Astrocyte (in vitro differentiated cells and primary cell): ENCODE data around the gene GTPBP2. TPM values are rescaled to one million over a fixed set of nuclear protein-coding genes. Genes with fewer than 3 reads are reported as not detected.
A peak's percentile ranks its signal among the peaks of the same experiment; 100 is the strongest.

ENCODE experiments used
- DNase-seq: peaks from one replicate; pipeline ENCODE4 v3.0.0-alpha.2; 2010; ENCODE audit warnings: low read depth
- FAIRE-seq: peaks from 2 replicates; lab custom pipeline; 2011; peaks lifted over from hg19 to GRCh38; lab: Jason Lieb, UNC
- H2AFZ ChIP-seq: 2 replicates; pipeline ENCODE4 v1.6.0; 2012; ENCODE audit warnings: low read depth, low read length, inconsistent platforms
- H3K27ac ChIP-seq: 2 replicates; pipeline ENCODE4 v1.5.1; 2011; ENCODE audit warnings: low read depth, low read length, inconsistent platforms
- H3K27me3 ChIP-seq: 2 replicates; pipeline ENCODE4 v1.6.0; 2011; ENCODE audit warnings: low read length, inconsistent platforms; ENCODE audit not compliant: insufficient read depth
- H3K36me3 ChIP-seq: 2 replicates; pipeline ENCODE4 v1.5.1; 2011; ENCODE audit warnings: low read length, inconsistent platforms; ENCODE audit not compliant: insufficient read depth
- H3K4me1 ChIP-seq: 2 replicates; pipeline ENCODE4 v1.5.1; 2011; ENCODE audit warnings: low read length, inconsistent platforms; ENCODE audit not compliant: insufficient read depth
- H3K4me2 ChIP-seq: 2 replicates; pipeline ENCODE4 v1.6.0; 2012; ENCODE audit warnings: low read length, inconsistent platforms
- H3K4me3 ChIP-seq: 2 replicates; pipeline ENCODE4 v1.5.1; 2011; ENCODE audit warnings: low read depth, mild to moderate bottlenecking, low read length, inconsistent platforms; ENCODE audit not compliant: insufficient read depth
- H3K79me2 ChIP-seq: 2 replicates; pipeline ENCODE4 v1.6.0; 2012; ENCODE audit warnings: mild to moderate bottlenecking, low read length, inconsistent platforms; ENCODE audit not compliant: insufficient read depth
- H3K9ac ChIP-seq: 2 replicates; pipeline ENCODE4 v1.6.0; 2012; ENCODE audit warnings: mild to moderate bottlenecking, low read length, inconsistent platforms
- H3K9me3 ChIP-seq: 2 replicates; pipeline ENCODE4 v1.5.1; 2012; ENCODE audit warnings: low read depth, mild to moderate bottlenecking, low read length, inconsistent platforms; ENCODE audit not compliant: insufficient read depth
- H4K20me1 ChIP-seq: 2 replicates; pipeline ENCODE4 v1.6.0; 2012; ENCODE audit warnings: low read length, inconsistent platforms; ENCODE audit not compliant: insufficient read depth
- H3K27ac Mint-ChIP-seq: one replicate; pipeline ENCODE4 v1.8.0; 2021; ENCODE audit warnings: mild to moderate bottlenecking, mixed read lengths; ENCODE audit not compliant: unreplicated experiment
- H3K27me3 Mint-ChIP-seq: one replicate; pipeline ENCODE4 v1.8.0; 2021; ENCODE audit warnings: low read depth, mixed read lengths; ENCODE audit not compliant: unreplicated experiment
- H3K36me3 Mint-ChIP-seq: one replicate; pipeline ENCODE4 v1.8.0; 2021; ENCODE audit warnings: low read depth, mixed read lengths; ENCODE audit not compliant: unreplicated experiment
- H3K4me1 Mint-ChIP-seq: one replicate; pipeline ENCODE4 v1.8.0; 2021; ENCODE audit warnings: low read depth, mixed read lengths; ENCODE audit not compliant: unreplicated experiment
- H3K4me3 Mint-ChIP-seq: one replicate; pipeline ENCODE4 v1.8.0; 2021; ENCODE audit warnings: mild to moderate bottlenecking, moderate library complexity, mixed read lengths; ENCODE audit not compliant: unreplicated experiment
- H3K9me3 Mint-ChIP-seq: one replicate; pipeline ENCODE4 v1.8.0; 2021; ENCODE audit warnings: mild to moderate bottlenecking, mixed read lengths; ENCODE audit not compliant: unreplicated experiment
- EZH2 ChIP-seq: IDR thresholded peaks from 2 replicates; pipeline ENCODE4 v1.6.1; 2012; ENCODE audit warnings: mild to moderate bottlenecking, low read length, inconsistent platforms; ENCODE audit not compliant: insufficient read depth
- total RNA-seq: library from RNA; stranded (reverse); gene quantifications from 2 replicates; pipeline ENCODE4 v1.2.1, GENCODE V29; 2021
- TF ChIP-seq, protein P1 (sequence below): IDR thresholded peaks from 2 replicates; pipeline ENCODE4 v1.5.1; 2011; ENCODE audit warnings: low read depth, mild to moderate bottlenecking, inconsistent platforms, low read length, moderate library complexity; ENCODE audit not compliant: insufficient read depth

The GTPBP2 gene
- total RNA-seq, 1 donor from 2014 or later: 86.6 TPM

DNA sequence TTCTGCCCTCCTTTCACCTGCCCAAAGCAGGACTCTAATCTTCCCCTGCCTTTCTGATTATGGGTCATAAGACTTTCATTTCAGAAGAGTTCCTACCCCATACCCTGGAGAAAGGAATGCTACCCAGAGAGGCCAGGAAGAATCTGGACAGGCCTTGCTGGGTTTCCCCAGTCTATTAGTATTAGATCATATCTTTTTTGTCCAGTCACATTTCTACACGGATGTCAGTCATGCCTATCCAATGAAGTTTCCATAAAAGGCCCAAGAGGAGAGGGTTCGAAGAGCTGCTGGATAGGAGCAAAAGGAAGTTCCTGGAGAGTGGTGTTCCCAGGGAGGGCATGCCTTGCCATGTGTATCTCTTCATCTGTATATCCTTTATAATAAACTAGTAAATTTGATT, 49.9 kb downstream of the GTPBP2 start:
- peaks cover 16% of the 10 kb centered on the region for H3K4me1 Mint-ChIP-seq
- Histone ChIP-seq H3K9me3 (no peaks in the 10 kb centered on the region), H3K4me2 (peak overlapping the region; percentile 92), H3K27ac (peak overlapping the region; percentile 23), H3K9ac (no peak overlapping the region), H3K36me3 (peaks cover 17% of the 10 kb centered on the region), H4K20me1 (peaks cover 30% of the 10 kb centered on the region), H2AFZ (no peak overlapping the region), H3K27me3 (no peaks in the 10 kb centered on the region), H3K79me2 (peaks cover 72% of the 10 kb centered on the region), H3K4me1 (peaks cover 13% of the 10 kb centered on the region), H3K4me3 (no peak overlapping the region)
- peaks cover 3% of the 10 kb centered on the region for H3K9me3 Mint-ChIP-seq
- no peaks in the 10 kb centered on the region for H3K27me3 Mint-ChIP-seq
- DNase-seq (peak; percentile 31), FAIRE-seq (no peak)
- H3K4me3 Mint-ChIP-seq: peak overlapping the region; percentile 99
- H3K27ac Mint-ChIP-seq: peak overlapping the region; percentile 93
- TF ChIP-seq, protein P1, sequence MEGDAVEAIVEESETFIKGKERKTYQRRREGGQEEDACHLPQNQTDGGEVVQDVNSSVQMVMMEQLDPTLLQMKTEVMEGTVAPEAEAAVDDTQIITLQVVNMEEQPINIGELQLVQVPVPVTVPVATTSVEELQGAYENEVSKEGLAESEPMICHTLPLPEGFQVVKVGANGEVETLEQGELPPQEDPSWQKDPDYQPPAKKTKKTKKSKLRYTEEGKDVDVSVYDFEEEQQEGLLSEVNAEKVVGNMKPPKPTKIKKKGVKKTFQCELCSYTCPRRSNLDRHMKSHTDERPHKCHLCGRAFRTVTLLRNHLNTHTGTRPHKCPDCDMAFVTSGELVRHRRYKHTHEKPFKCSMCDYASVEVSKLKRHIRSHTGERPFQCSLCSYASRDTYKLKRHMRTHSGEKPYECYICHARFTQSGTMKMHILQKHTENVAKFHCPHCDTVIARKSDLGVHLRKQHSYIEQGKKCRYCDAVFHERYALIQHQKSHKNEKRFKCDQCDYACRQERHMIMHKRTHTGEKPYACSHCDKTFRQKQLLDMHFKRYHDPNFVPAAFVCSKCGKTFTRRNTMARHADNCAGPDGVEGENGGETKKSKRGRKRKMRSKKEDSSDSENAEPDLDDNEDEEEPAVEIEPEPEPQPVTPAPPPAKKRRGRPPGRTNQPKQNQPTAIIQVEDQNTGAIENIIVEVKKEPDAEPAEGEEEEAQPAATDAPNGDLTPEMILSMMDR: no peak
- no peak for TF ChIP-seq EZH2
- H3K36me3 Mint-ChIP-seq: peaks cover 11% of the 10 kb centered on the region

DNA sequence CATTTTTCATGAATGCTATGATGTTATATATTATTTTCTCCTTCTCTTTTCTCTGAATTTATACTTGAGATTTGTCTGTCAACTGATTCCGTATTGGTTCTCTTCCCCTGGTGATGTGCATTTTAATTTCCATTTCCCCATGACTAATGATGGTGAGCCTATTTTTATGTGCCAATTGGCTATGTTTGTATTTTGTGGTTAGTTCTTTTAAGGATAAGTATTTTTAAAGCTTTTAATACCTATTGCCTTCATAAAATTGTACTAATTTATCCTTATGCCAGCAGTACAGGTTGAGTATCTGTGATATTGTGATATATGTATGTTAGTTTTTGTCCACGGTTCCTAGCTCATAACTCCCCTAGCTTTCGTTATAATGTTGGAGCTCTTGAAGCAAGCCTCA, 50.3 kb downstream of the GTPBP2 start:
- no peaks in the 10 kb centered on the region for H3K27me3 Mint-ChIP-seq
- Histone ChIP-seq H3K9me3 (no peaks in the 10 kb centered on the region), H3K27me3 (no peaks in the 10 kb centered on the region), H4K20me1 (peaks cover 30% of the 10 kb centered on the region), H3K4me2 (peak overlapping the region; percentile 92), H3K36me3 (peaks cover 13% of the 10 kb centered on the region), H3K4me3 (peak overlapping the region; percentile 23), H3K4me1 (peaks cover 13% of the 10 kb centered on the region), H3K79me2 (peaks cover 76% of the 10 kb centered on the region), H3K27ac (peak overlapping the region; percentile 23), H3K9ac (no peak overlapping the region), H2AFZ (no peak overlapping the region)
- H3K4me1 Mint-ChIP-seq: peaks cover 15% of the 10 kb centered on the region
- H3K27ac Mint-ChIP-seq: peak overlapping the region; percentile 93
- peaks cover 8% of the 10 kb centered on the region for H3K36me3 Mint-ChIP-seq
- H3K9me3 Mint-ChIP-seq: peaks cover 3% of the 10 kb centered on the region
- peak; percentile 17 for DNase-seq
- no peak for FAIRE-seq
- TF ChIP-seq, protein P1: no peak
- TF ChIP-seq EZH2: no peak
- H3K4me3 Mint-ChIP-seq: peak overlapping the region; percentile 99

DNA sequence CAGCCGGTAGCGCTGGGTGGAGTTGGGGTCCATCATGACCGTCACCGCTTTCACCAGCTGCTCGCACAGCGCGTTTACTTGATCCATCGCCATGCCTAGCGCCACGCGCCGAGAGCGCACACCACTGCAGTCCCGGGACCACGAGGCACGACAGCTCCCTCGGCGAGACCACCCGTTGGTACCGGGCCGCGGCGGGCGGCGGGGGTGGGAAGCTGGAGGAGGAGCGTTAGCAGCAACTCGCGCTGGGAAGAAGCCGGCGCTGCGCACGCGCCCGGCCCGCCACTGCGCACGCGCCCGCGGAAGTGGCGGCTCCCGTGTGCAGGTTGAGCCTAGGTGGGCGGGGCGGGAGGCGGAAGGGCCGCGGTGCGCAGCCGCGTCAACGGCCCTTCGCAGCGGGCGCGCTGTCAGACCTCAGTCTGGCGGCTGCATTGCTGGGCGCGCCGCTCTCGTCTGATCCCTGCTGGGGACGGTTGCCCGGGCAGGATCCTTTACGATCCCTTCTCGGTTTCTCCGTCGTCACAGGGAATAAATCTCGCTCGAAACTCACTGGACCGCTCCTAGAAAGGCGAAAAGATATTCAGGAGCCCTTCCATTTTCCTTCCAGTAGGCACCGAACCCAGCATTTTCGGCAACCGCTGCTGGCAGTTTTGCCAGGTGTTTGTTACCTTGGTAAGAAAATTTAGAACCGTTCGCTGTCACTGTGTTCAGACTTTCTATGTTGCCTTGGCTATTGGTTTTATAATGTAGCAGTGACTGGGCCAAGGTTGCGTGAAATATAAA, 53.1 kb downstream of the GTPBP2 start, which contains the start of the genes POLH and XPO5:
POLH (plus strand) TSS at position 414 of the 780 bp plus-strand sequence. CDS start 6,135 bp downstream, outside the sequence.
XPO5 (minus strand) TSS at position 267 of the 780 bp plus-strand sequence; CDS start at position 93, 174 bp downstream.
- H3K4me3 Mint-ChIP-seq: peak within 1 kb of the TSS; percentile 99
- Histone ChIP-seq H3K27me3 (no peaks in the 10 kb centered on the region), H3K4me2 (peak within 1 kb of the TSS; percentile 92), H3K79me2 (peaks cover 70% of the 10 kb centered on the region), H3K4me3 (peak within 1 kb of the TSS; percentile 93), H4K20me1 (peaks cover 23% of the 10 kb centered on the region), H2AFZ (peak within 1 kb of the TSS; percentile 100), H3K9me3 (no peaks in the 10 kb centered on the region), H3K27ac (peak within 1 kb of the TSS; percentile 67), H3K36me3 (peaks cover 19% of the 10 kb centered on the region), H3K9ac (peak within 1 kb of the TSS; percentile 89), H3K4me1 (peaks cover 13% of the 10 kb centered on the region)
- peak; percentile 77 for DNase-seq
- FAIRE-seq: no peak
- no peaks in the 10 kb centered on the region for H3K27me3 Mint-ChIP-seq
- no peak for TF ChIP-seq EZH2
- TF ChIP-seq, protein P1: no peak
- H3K36me3 Mint-ChIP-seq: peaks cover 7% of the 10 kb centered on the region
- peak within 1 kb of the TSS; percentile 58 for H3K27ac Mint-ChIP-seq
- H3K9me3 Mint-ChIP-seq: peaks cover 3% of the 10 kb centered on the region
- peaks cover 19% of the 10 kb centered on the region for H3K4me1 Mint-ChIP-seq
